Osteoblast (primary cell): Measurements from ENCODE around the gene VEGFD. TPM values are rescaled to one million over a fixed set of nuclear protein-coding genes. Genes with fewer than 3 reads are reported as not detected.
A peak's percentile ranks its signal among the peaks of the same experiment; 100 is the strongest.

Experiments
- DNase-seq: peaks from one replicate; pipeline ENCODE4 v3.0.0; 2011; ENCODE audit warnings: low spot score, mixed read lengths; ENCODE audit not compliant: insufficient read length; ENCODE audit errors: missing footprints
- H2AFZ ChIP-seq: 2 replicates; pipeline ENCODE4 v1.6.0; 2011; ENCODE audit warnings: mild to moderate bottlenecking, low read length
- H3K27ac ChIP-seq: 2 replicates; pipeline ENCODE4 v1.5.1; 2011; ENCODE audit warnings: mild to moderate bottlenecking, low read depth, low read length, moderate library complexity
- H3K27me3 ChIP-seq: 2 replicates; pipeline ENCODE4 v1.6.0; 2012; ENCODE audit warnings: mild to moderate bottlenecking, control low read depth, inconsistent platforms, low read length, moderate library complexity; ENCODE audit not compliant: insufficient read depth
- H3K36me3 ChIP-seq: 2 replicates; pipeline ENCODE4 v1.5.1; 2011; ENCODE audit warnings: mild to moderate bottlenecking, low read length, control low read depth, moderate library complexity; ENCODE audit not compliant: insufficient read depth
- H3K4me1 ChIP-seq: 2 replicates; pipeline ENCODE4 v1.5.1; 2011; ENCODE audit warnings: mild to moderate bottlenecking, low read length, control low read depth, moderate library complexity; ENCODE audit not compliant: insufficient read depth
- H3K4me2 ChIP-seq: 2 replicates; pipeline ENCODE4 v1.6.0; 2011; ENCODE audit warnings: mild to moderate bottlenecking, low read length; ENCODE audit not compliant: insufficient read depth
- H3K4me3 ChIP-seq: fragments of 200-600 bp; sonication (generic); 3 replicates; pipeline ENCODE4 v1.5.1; 2012; ENCODE audit warnings: mild to moderate bottlenecking, low read length, inconsistent platforms; ENCODE audit not compliant: insufficient read depth
- H3K79me2 ChIP-seq: 2 replicates; pipeline ENCODE4 v1.6.0; 2012; ENCODE audit warnings: mild to moderate bottlenecking, low read length, control low read depth, inconsistent platforms; ENCODE audit not compliant: insufficient read depth
- H3K9me3 ChIP-seq: 2 replicates; pipeline ENCODE4 v1.5.1; 2011; ENCODE audit warnings: low read depth, low read length, control low read depth
- H4K20me1 ChIP-seq: 2 replicates; pipeline ENCODE4 v1.6.0; 2012; ENCODE audit warnings: mild to moderate bottlenecking, low read length, control low read depth; ENCODE audit not compliant: insufficient read depth
- total RNA-seq: library from RNA; depleted of rRNA; stranded (reverse); fragments of >200 nt; gene quantifications from 2 replicates; pipeline ENCODE4 v1.2.3, GENCODE V29; 2012
- TF ChIP-seq, protein P1 (sequence below): IDR thresholded peaks from 2 replicates; pipeline ENCODE4 v1.5.1; 2011; ENCODE audit warnings: mild to moderate bottlenecking, low read depth, low read length, moderate library complexity; ENCODE audit errors: extremely low read depth

The VEGFD gene
- total RNA-seq, 1 donor = 0.36 TPM

DNA sequence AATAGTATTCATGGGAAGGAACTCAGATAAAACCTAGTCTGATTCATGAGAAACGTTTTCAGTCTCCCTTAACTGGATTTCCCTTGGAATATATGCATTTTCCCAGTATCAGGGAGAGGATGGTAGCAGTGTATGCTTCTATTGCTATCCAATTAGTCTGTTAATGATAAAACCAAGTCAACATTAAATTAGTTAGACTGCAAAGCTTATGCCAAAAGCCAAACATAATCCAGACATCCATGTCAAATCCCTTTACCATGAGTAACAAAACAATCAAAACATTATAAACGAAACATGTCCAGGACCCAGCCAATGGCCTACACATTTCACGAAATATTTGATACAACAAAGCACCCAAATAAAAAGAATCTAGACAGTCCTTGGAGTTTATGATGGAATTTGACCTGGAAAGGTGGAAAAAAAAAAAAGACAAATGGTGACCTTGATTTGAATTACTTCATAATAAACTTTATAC lies 34.5 kb upstream of the VEGFD start:
- Histone ChIP-seq H3K4me3 (no peak overlapping the region), H3K9me3 (no peaks in the 10 kb centered on the region), H3K27ac (no peak overlapping the region), H3K27me3 (no peaks in the 10 kb centered on the region), H3K4me1 (no peaks in the 10 kb centered on the region), H4K20me1 (no peaks in the 10 kb centered on the region), H3K4me2 (no peak overlapping the region), H2AFZ (no peak overlapping the region), H3K36me3 (no peaks in the 10 kb centered on the region), H3K79me2 (no peaks in the 10 kb centered on the region)
- no peak for DNase-seq
- TF ChIP-seq, protein P1, sequence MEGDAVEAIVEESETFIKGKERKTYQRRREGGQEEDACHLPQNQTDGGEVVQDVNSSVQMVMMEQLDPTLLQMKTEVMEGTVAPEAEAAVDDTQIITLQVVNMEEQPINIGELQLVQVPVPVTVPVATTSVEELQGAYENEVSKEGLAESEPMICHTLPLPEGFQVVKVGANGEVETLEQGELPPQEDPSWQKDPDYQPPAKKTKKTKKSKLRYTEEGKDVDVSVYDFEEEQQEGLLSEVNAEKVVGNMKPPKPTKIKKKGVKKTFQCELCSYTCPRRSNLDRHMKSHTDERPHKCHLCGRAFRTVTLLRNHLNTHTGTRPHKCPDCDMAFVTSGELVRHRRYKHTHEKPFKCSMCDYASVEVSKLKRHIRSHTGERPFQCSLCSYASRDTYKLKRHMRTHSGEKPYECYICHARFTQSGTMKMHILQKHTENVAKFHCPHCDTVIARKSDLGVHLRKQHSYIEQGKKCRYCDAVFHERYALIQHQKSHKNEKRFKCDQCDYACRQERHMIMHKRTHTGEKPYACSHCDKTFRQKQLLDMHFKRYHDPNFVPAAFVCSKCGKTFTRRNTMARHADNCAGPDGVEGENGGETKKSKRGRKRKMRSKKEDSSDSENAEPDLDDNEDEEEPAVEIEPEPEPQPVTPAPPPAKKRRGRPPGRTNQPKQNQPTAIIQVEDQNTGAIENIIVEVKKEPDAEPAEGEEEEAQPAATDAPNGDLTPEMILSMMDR = no peak

- Histone ChIP-seq H3K4me3 (no peak overlapping the region), H4K20me1 (no peaks in the 10 kb centered on the region), H3K27me3 (no peaks in the 10 kb centered on the region), H3K27ac (no peak overlapping the region), H3K9me3 (no peaks in the 10 kb centered on the region), H3K4me1 (no peaks in the 10 kb centered on the region), H3K36me3 (no peaks in the 10 kb centered on the region), H3K79me2 (no peaks in the 10 kb centered on the region), H2AFZ (no peak overlapping the region), H3K4me2 (no peak overlapping the region)
- no peak for DNase-seq
- TF ChIP-seq, protein P1 = no peak
Measured at GRCh38 chrX:15418041-15418706, 34.0 kb upstream of the VEGFD start.

DNA sequence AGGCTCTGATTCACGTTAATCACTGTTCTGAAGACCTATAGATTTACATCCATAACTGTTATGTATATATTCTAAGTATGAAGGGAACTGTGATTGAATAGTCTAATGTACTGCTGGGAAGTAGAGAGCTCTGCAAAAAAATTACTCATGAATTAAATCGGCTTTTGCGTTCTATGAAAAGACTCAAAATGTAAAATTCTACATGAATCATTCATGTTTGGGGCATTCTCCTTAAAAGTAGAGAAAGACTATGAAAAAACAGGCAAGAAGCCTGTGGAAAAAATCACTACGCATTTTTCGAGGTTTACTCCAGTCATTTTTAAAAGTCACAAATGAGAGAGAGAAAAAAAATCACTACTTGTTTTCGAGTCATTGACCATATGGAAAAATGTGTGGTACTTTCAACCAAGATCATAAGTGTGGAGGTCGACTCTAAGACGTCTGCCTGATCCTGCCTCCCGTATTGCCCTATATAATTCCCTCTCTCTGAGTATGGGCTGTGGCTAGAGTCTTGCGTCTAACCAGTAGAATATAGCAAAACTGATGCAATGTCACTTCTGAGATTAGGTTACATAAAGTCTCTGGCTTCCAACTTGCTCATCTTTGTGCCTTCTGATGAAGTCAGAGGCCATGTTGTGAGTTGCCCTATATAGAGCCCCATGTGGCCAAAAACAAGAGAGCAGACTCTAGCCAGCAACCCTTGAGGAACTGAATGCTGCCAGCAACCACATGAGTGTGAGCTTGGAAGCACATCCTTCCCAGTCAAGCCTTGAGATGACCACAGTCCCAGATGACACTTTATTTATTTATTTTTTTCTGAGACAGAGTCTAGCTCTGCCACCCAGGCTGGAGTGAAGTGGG lies 32.1 kb upstream of the VEGFD start:
- no peaks in the 10 kb centered on the region for H4K20me1 ChIP-seq
- H3K4me3 ChIP-seq = no peak overlapping the region
- no peak for DNase-seq
- H3K27me3 ChIP-seq = no peaks in the 10 kb centered on the region
- no peak overlapping the region for H3K27ac ChIP-seq
- no peaks in the 10 kb centered on the region for H3K36me3 ChIP-seq
- TF ChIP-seq, protein P1 = peak; percentile 5
- no peak overlapping the region for H2AFZ ChIP-seq
- no peaks in the 10 kb centered on the region for H3K79me2 ChIP-seq
- no peak overlapping the region for H3K4me2 ChIP-seq
- H3K4me1 ChIP-seq = no peaks in the 10 kb centered on the region
- H3K9me3 ChIP-seq = no peaks in the 10 kb centered on the region

- TF ChIP-seq, protein P1 = no peak
- Histone ChIP-seq H3K36me3 (no peaks in the 10 kb centered on the region), H3K27ac (no peak overlapping the region), H3K79me2 (no peaks in the 10 kb centered on the region), H4K20me1 (no peaks in the 10 kb centered on the region), H3K4me2 (no peak overlapping the region), H2AFZ (no peak overlapping the region), H3K4me3 (no peak overlapping the region), H3K4me1 (no peaks in the 10 kb centered on the region), H3K27me3 (no peaks in the 10 kb centered on the region), H3K9me3 (no peaks in the 10 kb centered on the region)
- no peak for DNase-seq
Measured at GRCh38 chrX:15413101-15413500, 28.9 kb upstream of the VEGFD start.
